ENCODE measurements around the gene SERBP1.
"Not testable (repeated sequence)": the region's sequence is repeated elsewhere in the genome, so short reads cannot be mapped to it uniquely, and the experiment has no call there.

Gene SERBP1

GRCh38 chr1:67430358-67431155, at the start of gene SERBP1:
Gene SERBP1 (minus strand): TSS chr1:67430402. CDS start chr1:67430300, 102 bp downstream.
- DNase-seq, result peak; percentile 66 to 98 (median 93)

- DNase-seq, result peak in 2 of 56 donors; percentile 0 to 7
These were observed 49.1 kb upstream of the SERBP1 start for GRCh38 chr1:67479146-67479891.

GRCh38 chr1:67476906-67477305, 46.7 kb upstream of the SERBP1 start:
- DNase-seq, result no peak

- no peak for DNase-seq
These were observed 45.8 kb upstream of the SERBP1 start for GRCh38 chr1:67476006-67476482.

- no peak for DNase-seq
These were observed 41.9 kb upstream of the SERBP1 start for GRCh38 chr1:67472056-67472455.

GRCh38 chr1:67469431-67469830, 39.2 kb upstream of the SERBP1 start:
- DNase-seq, result no peak

- DNase-seq, result no peak
These were observed 38.0 kb upstream of the SERBP1 start for GRCh38 chr1:67468066-67468718.

- no peak for DNase-seq
These were observed 35.2 kb upstream of the SERBP1 start for GRCh38 chr1:67465375-67465774.

- DNase-seq, result no peak
These were observed 34.5 kb upstream of the SERBP1 start for GRCh38 chr1:67464746-67465145.

GRCh38 chr1:67464058-67464457, 33.9 kb upstream of the SERBP1 start:
- DNase-seq, result no peak

GRCh38 chr1:67463298-67463955, 33.2 kb upstream of the SERBP1 start:
- DNase-seq, result peak in 2 of 56 donors; percentile 0 to 3

- DNase-seq, result peak in 1 of 56 donors; percentile 2
These were observed 30.7 kb upstream of the SERBP1 start for GRCh38 chr1:67460676-67461500.

- DNase-seq, result no peak
These were observed 28.9 kb upstream of the SERBP1 start for GRCh38 chr1:67459068-67459467.

GRCh38 chr1:67458663-67459062, 28.5 kb upstream of the SERBP1 start:
- no peak for DNase-seq

GRCh38 chr1:67457247-67457646, 27.0 kb upstream of the SERBP1 start:
- DNase-seq, result no peak

- DNase-seq, result no peak
These were observed 21.6 kb upstream of the SERBP1 start for GRCh38 chr1:67451815-67452214.

- DNase-seq, result no peak
These were observed 21.2 kb upstream of the SERBP1 start for GRCh38 chr1:67451356-67451755.

GRCh38 chr1:67446893-67447292, 16.7 kb upstream of the SERBP1 start:
- no peak for DNase-seq

- DNase-seq, result not testable (repeated sequence)
These were observed 15.8 kb upstream of the SERBP1 start for GRCh38 chr1:67446014-67446413.

- DNase-seq, result no peak
These were observed 11.6 kb upstream of the SERBP1 start for GRCh38 chr1:67441739-67442281.
